UCSD-AML1 (cell line): Measurements from ENCODE around the gene ARHGDIB.

ENCODE experiments used
- DNase-seq: peaks from one replicate; lab custom pipeline; 2025; ENCODE audit not compliant: unreplicated experiment; lab: John Stamatoyannopoulos, UW

The ARHGDIB gene

DNA sequence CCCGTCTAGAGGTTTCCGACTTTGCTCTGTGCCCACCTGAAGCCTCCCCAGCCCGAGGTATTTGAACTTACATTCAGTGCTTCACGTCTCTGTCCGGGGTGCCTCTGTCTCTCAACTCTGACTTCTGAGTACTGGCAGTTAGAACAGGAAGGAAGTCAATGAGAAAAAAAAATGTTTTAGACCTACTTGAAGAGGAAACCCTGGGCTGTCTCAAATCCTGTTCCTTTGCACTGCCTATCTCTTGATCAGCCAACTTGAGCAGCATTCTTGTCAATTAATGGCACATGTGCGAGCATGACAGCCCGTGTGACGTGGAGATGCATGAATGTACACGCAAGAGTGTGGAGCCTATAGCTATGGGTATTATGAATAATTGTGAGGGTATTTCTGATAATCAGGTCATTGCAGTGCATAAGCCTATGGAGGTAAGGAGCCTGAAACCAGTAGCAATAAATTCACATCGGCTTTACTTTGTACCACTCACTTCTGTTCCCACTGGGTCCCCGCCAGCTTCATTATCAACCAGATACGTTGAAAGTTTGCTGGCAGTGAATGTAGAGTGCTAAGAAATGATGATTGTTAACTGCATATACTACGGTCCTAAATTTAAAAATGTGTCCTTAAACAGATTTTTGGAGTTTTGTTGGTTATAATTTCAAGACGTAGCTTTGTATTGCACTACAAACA, at the start of gene ARHGDIB:
ARHGDIB (minus strand) TSS at position 136 of the 687 bp plus-strand sequence. CDS start 10,889 bp downstream, outside the sequence.
- DNase-seq, result peak; percentile 86

DNA sequence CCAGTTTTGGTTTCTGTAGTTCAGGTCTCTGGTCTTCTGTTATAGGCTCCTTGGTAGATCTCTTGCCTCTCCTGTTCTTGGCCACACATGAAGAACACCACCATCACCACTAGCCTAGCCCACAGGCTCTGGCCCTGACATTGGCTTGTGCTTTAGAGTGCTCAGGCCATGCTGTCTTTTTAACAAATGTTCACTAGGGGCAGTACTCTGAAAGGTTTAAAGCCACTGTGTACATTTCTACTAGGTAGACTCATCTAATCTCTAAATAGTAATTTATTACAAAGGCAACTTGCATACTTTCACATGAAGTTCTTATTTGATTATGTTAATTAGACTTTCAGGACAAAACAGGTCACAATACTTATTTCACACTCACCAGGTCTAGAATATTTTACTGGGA, 49.8 kb upstream of the ARHGDIB start:
- no peak for DNase-seq

DNA sequence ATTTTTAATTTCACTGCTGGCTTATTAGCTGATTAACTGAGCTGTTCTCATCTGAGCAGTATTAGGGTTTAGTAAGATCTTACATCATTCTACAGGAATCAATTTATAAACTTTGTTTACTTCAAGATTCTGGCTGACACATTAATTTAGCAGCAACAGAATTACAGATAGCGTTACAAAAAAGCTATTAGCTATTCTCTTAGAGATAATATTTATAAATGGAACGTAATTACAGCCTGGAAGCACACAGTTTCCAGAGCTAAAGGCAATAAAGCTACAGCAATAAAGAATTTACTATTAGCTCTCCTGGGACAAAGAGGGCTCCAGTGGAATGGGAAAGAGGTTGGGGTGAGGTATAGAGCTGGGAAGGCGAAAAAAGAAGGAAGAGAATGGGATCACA, 46.1 kb upstream of the ARHGDIB start:
- no peak for DNase-seq

DNA sequence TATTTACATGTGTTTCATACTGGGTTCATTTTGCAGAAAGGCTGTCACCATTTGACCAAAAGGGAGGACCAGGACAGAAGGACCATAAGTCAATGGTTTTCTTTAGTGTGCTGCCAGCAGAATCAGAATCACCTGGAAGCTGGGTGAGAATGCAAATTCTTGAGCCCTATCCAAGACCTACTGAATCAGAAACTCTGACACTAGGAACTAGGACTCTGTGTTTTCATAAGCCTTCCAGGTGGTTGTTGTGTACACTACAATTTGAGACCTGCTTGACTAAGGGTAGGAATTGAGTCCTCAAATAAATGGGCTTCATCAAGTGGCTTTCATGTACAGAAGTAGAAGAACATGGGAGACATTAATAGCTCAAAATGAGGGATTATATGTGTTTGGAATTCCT, 43.7 kb upstream of the ARHGDIB start:
- DNase-seq, result no peak

DNA sequence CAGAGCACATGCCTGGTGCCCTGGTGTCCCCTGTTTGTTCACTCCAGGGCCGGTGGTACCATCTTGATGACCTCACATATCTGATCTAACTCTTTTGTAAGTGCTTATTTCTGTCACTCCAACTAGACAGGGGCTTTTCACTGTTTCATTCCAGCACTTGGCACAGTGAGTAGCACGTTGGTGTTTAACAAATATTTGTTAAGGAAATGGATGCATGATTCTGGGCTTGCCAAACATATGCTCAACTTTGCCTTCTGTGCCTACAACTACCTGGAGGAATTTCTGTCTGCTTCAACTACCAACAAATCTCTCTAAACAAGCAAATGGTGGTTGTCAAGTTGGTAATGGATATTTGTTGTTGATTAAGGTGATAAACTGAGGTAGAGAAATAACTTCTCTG, 43.0 kb upstream of the ARHGDIB start:
- DNase-seq, result no peak

DNA sequence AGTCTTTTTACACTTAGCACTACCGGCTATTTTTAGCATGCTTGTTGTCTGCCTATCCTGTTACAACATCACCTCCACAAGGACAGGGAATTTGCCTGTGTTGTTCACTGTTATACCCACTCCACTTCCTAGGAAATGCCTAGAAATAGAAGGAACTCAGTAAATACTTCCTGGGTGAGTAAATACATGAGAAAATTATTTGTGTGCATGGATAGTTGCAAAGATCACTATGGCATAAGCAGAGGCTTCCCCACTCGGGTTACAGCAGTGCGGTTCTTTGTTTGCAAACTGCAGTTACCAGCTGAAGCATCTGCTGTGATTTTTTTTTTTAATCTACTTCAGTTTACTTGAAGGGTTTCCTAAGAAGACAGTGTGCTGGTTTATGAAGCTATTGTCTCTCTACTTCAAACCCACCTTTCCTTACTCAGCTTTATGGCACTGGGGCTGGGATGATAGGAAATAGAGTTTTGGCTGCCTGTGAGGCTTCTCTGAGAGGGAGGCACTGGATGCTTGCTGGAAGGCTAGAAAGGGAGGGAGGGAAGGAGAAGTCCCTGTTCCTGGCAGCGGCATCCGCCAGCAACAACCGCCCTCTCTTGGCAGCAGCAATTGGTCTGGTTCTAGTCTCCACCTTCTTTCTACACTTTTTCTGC, 40.5 kb upstream of the ARHGDIB start:
- no peak for DNase-seq

DNA sequence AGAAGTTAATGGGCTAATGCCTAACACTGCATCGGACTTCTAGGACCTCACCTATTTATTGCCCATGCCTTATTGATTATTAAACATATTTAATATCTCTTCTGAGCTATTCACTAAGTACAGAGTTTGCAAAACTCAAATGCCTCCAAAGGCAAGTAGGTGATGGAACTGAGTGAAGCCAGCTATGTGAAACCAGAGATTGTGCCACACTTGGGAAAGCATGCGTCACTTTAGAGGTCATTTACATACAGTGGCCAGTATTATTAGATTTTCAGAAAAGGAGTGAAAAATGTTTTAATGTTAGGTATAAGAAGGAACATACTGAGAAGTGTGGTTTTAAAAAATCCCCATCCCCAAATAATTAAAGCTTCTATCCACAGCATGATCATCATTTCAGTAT, 39.2 kb upstream of the ARHGDIB start:
- DNase-seq, result no peak

DNA sequence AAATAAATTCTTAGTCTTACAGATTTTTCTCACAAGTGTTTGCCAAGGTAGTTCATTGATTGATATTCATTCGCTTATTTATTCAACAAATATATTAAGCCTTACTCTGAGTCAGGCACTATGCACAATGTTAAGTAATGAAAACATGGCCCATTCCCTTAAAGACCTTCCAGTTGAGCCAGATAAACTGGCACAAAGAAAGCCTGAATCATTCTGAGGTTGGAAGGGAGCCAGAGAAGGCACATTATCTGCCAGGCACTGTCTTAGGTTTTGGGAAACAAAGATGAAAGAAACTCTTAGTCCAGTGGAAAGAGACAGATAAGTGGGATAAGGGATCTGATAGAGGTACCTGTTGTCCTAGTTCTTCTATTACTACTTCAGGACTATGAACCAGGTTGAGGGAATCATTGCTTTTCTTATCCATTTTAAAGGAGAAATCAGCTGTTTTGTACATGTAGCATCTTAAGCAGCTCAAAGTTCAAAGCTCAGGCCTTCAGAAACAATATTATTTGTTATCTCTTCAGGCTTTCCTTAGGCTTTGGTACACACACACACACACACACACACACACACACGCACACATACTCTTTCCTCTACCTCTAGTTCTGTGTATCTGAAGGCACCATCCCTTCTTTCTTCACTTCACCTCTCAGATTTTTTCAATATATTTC, 38.4 kb upstream of the ARHGDIB start:
- DNase-seq, result no peak

DNA sequence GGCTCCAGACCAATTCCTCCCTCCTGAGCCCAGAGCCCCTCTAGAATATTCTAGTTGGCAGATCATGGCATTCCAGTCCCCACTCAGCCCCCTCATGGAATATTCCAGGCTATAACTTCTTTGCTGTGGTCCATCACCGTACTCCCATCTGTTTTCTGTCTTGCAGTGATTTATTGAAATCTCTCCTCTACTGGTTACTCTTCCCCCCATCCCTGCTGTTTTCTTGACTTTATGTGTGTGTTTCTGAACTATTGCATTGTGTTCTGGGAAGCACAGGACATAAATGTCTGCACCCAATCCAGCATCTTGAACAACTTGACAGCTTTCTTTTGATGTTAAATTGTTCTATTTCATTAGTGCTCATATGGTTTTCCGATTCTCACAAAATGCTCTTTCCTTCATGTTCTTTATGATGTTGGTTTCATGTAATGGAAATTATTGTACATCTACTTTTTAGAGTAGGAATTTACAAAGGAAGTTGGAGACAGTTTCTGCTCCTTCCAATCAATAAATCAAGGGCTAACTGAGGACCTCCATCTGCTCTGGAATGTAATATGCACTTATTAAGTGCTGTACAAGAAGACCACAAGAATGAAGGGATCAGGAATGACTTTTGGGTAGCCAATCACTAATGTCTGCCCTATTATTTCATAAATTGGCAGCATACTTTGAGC, 37.8 kb upstream of the ARHGDIB start:
- DNase-seq, result no peak

DNA sequence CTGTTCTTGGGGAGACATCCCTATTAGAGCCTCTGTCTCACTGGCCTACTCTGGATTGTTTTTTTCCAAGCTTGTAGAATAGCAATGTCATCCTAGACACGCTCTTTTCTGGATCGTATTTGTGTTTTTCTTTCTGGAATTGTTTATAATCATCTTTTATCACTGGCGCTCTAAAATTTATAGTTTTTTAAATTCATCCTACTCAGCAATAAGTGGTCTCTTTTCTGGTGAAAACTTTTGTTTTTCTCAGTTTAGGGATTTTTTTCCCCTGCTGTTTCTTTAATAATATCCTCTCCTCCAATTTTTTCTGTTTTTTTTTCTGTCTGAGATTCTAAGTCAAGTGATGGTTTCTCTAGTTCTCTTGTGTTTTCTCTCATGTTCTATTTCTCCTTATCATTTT, 36.6 kb upstream of the ARHGDIB start:
- DNase-seq, result no peak

DNA sequence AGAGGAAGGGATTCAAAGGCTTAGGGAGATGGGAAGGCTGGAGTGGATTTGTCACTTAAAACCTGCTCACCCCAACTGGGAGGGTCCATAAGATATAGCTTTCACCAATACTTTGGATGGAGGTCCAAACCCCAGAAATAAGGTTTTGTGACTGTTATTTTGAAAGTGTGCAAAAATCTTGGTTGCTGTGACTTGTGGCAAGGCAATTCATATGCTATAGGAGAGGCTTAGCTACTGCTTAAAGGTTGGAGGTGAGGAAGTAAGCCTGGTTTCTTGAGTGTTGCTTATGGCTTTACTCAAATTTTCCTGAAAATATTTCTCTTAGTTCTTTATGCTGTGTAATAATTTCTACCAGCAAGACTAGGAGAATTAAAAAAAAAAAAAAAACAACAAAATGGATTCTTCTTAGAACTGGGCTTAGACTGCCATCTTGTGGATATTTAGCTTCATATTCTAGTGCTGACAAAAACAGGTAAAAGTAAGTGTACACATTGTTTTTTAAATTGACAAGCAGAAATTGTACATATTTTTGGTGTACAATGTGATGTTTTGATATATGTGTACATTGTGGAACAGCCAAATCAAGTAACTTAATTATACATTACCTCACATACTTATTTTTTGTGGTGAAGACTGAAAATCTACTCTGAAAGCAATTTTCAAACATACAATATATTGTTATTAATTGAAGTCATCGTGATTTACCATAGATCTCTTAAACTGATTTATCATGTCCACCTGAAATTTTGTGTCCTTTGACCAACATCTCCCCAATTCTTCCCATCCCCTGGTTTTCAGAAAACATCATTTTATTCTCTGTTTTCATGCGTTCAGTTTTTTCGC, 34.4 kb upstream of the ARHGDIB start:
- no peak for DNase-seq

DNA sequence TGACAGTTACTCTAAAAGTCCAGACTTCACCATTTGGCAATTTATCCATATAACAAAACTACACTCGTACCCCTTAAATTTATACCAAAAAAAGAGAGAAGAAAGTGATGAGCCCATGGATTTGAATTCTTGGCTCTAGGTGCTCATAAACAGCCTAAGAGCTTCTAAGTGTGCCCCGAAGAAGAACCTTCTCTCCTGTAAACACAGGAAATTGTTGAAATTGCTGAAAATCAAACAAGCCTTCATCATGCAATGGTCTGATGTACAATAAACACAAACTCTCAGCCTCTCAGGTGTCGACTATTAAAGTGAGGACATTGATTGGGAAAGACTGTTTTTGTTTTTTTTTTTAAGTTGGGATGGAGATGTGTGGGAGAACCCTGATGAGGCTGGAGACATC, 33.2 kb upstream of the ARHGDIB start:
- DNase-seq, result no peak

DNA sequence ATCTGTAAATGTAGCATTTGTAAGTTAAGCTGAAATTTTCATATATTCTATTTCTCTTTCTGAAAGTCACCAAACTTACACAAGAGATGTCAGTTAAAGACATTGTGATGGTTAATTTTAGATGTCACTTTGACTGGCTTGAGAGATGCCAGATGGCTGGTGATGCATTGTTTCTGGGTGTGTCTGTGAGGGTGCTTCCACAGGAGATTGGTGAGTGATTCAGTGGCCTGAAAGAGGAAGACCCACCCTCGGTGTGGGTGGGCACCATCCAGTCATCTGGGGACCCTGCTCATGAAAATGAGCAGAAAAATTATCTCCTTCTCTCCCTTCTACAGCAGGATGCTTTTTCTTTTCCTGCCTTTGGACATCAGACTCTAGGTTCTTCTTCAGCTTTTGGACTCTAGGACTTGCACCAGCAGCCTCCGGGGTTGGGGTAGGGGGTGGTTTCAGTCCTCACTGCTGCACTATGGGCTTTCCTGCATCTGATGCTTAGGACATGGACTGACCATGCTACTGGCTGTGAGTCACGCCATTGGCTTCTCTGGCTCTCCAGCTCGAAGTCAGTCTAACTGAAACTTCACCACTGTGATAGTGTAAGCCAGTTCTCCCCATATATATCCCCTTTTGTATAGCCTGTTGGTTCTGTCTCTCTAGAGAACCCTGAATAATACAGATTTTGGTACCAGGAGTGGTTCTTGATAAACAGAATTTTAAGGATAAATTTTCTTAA, 32.3 kb upstream of the ARHGDIB start:
- DNase-seq, result no peak

DNA sequence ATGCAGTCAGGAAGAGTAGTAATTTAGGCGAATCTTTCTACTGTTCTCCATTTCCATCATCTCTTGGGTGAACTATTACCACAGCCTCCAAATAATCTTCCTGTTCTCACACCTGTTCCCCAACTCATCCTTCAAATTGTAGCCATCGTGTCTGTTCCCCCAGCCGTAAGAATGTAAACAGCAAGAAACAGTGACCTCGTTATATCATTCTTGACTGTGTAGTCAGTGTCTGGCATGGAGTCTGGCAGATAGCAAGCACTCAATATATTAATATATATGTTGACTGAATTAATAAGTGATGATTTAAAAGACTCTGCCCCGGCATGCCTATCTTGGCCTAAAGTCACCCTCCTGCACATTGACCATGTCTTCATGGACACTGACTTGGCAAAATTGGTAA, 31.7 kb upstream of the ARHGDIB start:
- no peak for DNase-seq

DNA sequence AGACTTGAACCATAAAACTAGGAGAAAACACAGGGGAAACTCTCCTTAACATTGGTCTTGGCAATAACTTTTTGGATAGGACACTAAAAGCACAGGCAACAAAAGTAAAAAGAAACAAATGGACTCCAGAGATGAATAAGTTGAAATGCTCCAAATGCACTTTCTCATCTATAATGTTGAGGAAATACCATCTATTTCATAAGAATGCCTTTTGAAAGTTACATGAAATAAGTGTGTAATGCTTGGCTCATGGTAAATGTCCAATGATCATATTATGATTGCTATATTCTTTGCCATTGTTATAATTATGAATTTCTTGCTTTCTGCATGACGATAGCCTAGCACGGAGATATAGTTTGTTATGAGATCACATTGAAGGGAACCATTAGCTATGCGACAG, 31.3 kb upstream of the ARHGDIB start:
- no peak for DNase-seq

DNA sequence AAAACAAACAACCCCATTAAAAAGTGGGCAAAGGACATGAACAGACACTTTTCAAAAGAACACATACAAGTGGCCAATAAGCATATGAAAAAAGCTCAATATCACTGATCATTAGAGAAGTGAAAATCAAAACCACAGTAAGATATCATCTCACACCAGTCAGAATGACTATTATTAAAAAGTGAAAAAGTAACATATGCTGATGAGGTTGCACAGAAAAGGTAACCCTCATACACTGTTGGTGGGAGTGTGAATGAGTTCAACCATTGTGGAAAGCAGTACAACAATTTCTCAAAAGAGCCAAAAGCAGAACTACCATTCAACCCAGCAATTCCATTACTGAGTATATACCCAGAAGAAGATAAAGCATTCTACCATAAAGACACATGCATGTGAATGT, 29.7 kb upstream of the ARHGDIB start:
- no peak for DNase-seq

DNA sequence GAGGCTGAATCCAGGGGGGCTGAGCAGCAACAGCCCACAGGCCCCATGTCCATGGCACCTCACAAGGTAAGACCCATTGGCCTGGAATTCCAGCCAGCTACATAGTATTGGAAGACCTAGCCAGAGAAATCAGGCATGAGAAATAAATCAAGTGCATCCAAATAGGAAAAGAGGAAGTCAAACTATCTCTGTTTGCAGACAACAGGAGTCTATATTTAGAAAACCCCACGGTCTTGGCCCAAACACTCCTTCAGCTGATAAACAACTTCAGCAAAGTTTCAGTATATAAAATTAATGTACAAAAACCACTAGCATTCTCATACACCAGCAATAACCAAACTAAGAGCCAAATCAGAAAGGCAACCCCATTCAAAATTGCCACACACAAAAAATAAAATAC, 28.4 kb upstream of the ARHGDIB start:
- DNase-seq, result peak; percentile 20

DNA sequence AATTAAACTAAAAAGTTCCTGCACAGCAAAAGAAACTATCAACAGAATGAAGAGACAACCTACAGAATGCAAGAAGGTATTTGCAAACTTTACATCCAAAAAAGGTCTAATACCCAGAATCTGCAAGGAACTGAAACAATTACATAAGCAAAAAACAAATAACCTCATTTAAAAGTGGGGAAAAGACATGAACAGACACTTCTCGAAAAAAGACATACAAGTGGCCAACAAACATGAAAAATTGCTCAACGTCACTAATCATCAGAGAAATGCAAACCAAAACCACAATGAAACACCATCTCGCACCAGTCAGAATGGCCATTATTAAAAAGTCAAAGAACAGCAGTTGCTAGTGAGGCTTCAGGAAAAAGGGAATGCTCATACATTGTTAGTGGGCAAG, 26.6 kb upstream of the ARHGDIB start:
- no peak for DNase-seq

DNA sequence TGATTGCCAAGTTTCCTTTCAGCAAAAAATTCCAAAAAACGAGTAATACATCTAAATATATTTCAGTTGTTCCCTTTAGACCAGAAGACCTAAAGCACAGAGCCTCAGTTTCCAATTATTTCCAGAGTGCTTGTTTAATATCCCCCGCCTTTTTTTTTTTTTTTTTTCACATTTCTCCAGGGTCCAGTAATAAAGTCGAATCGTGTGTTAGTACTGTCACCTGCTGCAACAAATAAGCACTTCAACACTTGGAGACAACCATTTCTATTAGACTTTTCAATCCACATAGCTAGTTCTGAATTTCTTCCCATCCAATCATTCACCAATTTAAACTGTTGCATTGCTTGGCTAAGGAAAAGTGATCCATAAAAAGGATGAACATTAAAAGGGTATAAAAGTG, 25.0 kb upstream of the ARHGDIB start:
- no peak for DNase-seq

DNA sequence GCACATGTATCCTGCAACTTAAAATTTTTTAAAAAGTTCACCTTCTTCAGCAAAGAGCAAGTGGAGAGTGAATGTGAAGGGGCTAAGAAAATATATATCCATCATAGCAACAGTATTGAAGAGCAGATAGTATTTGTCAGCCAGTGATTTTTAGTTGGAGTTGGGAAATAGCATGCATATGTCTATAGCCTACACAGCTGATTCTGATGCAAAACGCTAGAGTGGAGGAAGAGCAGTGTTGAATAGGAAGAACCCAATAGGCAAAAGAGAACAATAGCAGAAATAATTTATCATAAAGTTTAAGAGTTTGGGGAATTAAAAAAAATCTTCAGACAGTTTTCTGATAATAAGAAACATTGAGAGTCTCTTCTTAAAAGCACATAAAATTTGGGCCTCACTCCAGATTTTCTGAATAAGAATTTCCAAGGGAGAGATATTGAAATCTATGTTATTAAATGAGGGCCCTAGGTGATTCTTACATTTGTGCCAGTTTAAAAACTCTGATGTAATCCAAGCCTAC, 23.4 kb upstream of the ARHGDIB start:
- DNase-seq, result no peak
